H54 (cell line): Measurements from ENCODE around the gene DNM3.
A peak's percentile ranks its signal among the peaks of the same experiment; 100 is the strongest.

Experiments
- DNase-seq: peaks from one replicate; pipeline ENCODE4 v3.0.0; 2011; ENCODE audit warnings: low spot score, mixed read lengths; ENCODE audit not compliant: insufficient read length
- FAIRE-seq: peaks from 3 replicates; lab custom pipeline; 2011; peaks lifted over from hg19 to GRCh38; lab: Jason Lieb, UNC
- POLR2A ChIP-seq: IDR thresholded peaks from 2 replicates; pipeline ENCODE4 v1.6.1; 2011; ENCODE audit warnings: low read depth, mild to moderate bottlenecking, low read length

DNM3 gene

DNA sequence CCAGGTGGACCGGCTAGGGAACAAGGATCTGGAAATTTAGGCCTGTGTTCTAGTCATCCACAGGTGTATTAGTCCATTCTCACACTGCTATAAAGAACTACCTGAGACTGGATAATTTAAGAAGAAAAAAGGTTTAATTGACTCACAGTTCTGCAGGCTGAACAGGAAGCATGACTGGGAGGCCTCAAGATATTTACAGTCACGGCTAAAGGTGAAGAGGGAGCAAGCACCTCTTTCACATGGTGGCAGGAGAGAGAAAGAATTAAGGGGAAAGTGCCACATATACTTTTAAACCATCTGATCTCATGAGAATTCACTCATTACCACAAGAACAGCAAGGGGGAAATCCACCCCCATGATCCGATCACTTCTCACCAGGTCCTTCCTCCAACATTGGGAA lies 404.5 kb downstream of the DNM3 start:
- no peak for TF ChIP-seq POLR2A
- no peak for FAIRE-seq

DNA sequence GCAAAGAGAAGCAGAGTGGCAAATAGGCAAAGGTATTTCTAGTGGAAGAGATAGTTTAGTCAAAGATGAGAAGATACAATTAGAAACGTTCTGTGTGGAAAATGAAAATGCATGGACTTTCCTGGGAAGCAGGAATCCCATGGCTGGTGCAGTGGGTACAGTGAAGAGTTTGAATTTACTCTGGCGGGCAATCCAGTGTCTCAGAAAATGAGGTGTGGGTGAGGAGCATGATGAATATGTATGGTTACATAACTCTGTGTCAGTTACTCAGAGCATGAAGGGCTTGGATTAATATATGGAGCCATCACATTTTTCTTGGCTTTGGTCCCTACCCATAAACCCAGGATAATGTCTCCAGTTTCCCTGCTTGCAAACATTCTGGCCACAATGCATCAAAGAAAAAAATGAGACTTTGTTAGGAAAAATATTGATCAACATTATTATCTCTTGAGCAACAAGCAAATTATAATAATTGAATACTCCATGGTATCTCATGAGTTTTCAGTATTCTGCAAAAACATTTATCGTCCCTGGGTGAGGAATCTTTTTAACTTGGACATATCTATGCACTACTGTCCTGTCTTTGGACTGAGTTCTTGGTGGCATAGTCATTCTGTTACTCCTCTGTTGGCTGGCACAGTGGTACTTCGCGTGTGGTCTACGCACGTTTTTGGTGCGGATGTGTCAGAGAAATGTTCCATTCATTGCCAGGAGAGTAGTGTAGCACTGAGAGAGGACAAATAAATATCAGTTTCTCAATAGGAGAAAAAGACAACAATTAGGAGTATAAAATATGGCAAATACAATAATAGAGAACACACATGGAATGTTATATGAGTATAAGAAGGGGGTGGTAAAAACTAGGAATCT lies 405.5 kb downstream of the DNM3 start:
- FAIRE-seq (no peak), DNase-seq (no peak)
- TF ChIP-seq POLR2A, result no peak

More for the DNA sequence above, 404.5 kb downstream of the DNM3 start:
- no peak for DNase-seq

DNA sequence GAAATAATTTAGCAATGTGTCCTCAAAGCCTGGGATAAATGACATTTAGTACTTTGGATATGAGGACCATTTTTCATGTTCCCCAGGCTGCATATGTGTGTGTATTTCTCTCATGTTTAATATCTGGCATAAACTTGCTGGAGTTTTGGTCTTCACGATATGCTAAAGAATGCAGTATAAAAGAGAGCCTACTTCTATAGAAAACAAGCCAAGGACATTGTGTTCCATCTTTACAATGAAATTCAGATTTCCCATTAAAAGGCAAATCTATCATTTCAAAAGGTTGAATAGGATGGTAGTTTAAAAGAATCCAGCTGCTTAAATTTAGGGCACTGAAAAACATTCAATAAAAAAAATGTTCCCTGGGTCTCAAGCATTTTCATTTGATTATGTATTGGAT lies 410.2 kb downstream of the DNM3 start:
- FAIRE-seq (no peak), DNase-seq (no peak)
- no peak for TF ChIP-seq POLR2A

DNA sequence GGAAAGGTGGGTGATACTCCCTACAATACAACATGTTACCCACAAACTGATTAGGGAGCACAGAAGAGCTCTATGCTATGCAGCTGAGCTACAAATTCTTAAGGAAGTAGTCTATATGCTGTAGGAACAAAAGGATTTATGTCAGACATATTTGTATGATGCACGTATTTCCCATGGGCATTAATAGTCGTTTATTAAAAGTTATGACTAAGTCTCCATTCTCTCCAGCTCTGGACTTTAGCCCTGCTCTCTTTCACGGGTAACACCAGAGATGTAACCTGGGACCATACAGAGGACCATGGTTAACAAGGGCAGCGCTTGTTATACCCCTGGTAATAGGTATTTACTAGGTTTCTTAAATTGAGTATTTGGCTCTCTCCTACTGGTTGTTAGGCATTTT lies 411.0 kb downstream of the DNM3 start:
- no peak for DNase-seq
- FAIRE-seq, result no peak
- no peak for TF ChIP-seq POLR2A

DNA sequence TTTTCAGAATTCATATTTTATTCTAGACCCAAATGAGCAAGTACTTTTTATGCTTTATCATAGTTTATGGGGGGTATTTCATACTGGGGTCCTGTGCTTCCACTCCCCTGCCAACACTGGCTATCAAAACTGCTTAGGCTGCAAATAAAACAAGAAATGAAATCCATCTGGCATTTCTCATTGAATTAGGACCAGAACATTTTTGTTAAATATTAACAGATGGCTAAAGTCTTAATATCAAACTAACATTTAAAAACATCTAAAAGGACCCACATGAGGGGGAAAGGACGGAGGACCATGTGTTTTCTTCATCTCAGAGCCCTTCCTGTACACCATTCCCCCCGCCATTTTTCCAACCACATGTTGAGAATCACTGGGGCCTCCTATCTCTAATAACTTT lies 411.7 kb downstream of the DNM3 start:
- DNase-seq, result no peak
- TF ChIP-seq POLR2A, result no peak
- no peak for FAIRE-seq

DNA sequence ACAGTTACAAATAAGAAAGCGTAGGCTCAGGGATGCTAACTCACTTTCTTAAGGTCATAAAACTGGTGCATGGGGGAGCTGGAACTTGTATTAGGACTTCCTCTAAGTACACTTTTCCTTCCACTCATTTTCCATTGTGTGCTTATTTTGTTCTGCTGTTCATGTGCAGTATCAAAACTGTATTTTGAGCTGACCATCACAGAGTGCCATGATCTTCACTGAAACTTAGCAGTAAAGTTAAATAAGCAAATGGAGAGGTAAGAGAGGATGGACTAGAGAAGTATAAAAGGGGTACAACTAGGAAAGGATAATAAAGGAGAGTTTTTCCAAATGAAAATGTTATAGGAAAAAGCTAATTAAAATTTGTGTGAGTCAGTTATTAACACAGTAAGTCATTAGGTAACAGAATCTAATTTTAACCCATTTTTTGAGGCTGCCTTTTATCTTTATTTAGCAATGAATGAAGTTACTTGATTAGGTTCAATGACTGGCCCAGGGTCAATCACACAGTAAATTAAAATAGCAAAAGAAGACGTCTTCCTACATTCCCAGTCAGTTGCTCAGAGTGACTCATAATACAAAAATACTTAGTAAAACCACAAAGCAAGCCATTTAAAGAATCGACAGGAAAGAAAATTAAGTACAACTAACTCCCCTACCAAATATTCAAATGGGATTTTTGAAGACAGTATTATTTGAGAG lies 413.4 kb downstream of the DNM3 start:
- FAIRE-seq (peak; percentile 95), DNase-seq (peak; percentile 13)
- TF ChIP-seq POLR2A, result no peak

DNA sequence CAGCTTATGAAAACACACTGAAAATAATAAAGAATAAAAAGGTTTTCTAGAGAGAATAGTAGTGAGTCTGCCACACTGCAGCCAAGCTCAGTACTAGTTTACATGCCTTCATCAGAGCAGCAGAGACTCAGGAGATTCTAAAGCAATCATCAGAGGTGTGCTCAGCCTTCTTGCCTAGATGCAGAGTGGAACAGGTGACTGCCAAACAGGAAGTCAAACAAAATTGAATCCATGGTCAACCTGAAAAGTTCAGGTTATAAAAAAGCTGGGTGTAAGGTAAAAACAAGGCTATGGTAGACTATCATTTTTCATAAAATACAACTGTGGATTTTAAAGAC lies 413.9 kb downstream of the DNM3 start:
- TF ChIP-seq POLR2A, result no peak
- no peak for FAIRE-seq
- DNase-seq, result no peak

DNA sequence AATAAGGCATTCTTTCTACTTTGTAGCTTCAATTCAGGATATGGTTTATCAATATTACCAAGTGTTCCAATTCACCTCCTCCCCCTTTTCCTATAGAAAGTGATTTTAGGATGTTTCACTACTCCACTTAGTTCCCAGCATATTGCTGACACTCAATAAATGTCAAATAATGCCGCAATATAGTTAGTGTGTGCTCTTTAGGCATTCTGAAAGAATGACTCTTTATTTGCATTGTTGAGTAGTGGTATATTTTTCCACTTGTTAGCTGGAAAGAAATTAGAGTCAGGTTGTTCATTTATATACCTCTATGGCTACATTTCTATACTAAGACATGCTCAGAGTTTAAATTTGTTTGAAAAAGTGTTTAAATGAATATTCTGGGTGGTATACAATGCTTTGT lies 424.6 kb downstream of the DNM3 start:
- DNase-seq (no peak), FAIRE-seq (no peak)
- TF ChIP-seq POLR2A, result no peak

DNA sequence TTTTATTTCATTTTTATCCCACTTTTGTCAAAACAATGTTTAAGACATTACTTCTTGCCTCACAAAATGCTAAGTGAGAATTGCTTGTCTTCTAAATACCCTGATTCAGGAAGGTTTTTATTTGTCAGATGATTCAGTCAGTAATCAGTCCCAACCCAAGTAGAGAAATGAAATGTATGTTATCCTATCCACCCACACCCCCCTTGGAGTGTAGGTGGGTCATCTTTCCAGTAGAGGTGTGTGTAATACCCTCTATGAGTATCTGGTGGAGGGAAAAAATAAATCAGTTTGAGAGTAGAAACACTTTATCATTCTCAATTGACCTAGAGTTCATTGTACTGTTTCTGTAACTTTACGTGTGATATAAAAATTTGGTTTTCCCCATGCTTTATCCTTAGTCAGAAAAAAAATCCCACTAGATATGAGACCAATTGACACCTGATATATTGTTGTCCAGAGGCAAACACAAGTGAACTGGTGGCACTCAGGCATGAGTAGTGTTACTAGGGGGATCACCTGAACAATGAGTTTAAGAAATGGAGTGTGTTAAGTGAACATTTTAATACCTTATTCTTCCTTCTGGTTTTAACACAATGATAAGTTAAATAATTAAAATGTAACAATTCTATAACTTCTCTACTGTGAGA lies 425.4 kb downstream of the DNM3 start:
- FAIRE-seq (no peak), DNase-seq (no peak)
- TF ChIP-seq POLR2A, result no peak

DNA sequence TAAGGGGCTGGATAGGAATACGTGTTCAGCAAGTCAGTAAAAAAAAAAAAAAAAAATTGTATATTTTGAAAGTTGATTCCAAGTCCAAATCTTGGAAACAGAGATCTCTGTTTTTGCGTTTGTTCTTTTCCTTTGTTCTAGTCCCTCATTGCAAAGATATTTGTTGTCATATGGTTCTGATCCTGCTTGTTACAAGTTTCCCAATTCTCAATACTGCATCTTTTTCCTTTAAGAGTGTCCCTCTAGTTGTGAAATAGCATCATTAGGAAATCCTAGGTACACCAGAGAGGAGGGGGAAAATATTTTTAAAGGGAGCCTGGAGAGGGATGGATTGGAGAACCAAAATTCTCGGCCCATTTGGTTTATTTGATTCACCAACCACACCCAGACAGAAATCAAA lies 426.9 kb downstream of the DNM3 start:
- no peak for TF ChIP-seq POLR2A
- no peak for FAIRE-seq
- no peak for DNase-seq

DNA sequence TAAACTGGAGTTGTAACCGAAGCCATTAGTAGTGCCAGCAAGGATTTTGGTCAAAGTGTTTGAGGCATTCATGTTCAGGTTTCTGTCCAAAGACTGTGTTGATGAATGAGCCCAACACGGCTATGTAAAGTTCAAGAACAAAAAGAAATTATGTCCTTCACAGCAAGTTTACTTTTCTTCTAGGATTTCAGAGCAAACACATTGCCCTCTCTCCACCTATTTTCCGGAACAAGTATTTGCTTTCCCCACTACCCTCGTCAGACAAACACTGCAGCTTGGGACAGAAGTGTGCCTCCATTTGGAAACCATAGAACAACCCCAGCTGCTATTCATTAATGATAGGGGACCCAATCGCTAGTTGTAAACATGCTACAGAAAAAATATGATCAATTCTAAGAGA lies 427.8 kb downstream of the DNM3 start:
- no peak for DNase-seq
- no peak for TF ChIP-seq POLR2A
- no peak for FAIRE-seq

DNA sequence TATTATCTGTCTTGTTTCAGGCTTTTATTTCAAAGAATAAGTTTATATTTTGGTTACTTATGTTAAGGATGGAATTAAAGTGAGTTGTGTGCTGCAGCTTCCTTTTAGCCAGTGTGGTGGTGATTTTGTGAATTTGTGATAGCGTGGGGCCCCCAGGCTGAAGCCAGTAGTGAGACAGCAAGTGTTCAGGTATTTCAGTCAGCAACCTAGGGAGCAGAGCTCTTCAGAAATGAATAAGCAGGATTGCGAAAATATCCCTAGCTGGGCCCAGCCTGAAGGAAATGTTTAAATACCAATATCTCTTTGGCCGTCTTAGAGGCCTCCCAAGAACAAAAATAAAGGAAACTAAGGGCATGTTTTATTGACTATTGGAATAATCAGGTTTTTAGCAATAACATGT lies 428.3 kb downstream of the DNM3 start:
- no peak for FAIRE-seq
- DNase-seq, result no peak

DNA sequence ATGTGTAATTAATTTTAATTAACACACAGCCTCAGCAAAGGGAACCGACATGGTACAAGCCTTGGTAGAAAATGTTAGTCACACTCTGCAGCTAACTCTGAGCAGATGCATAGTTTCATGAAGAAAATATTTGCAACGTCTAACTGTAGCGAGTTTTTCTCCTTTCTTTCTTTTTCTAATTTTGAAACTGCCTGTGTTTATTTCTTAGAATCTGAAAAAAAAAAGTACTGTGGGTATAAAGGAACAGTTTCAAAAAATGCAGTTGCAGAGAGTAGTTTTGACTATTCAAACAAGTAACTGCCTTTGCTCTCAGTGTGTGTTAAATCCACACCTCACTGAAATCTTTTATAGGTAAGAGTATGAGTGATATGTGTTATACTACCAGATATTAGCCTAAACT lies 429.3 kb downstream of the DNM3 start:
- FAIRE-seq (peak; percentile 73), DNase-seq (no peak)
- no peak for TF ChIP-seq POLR2A

More for the DNA sequence above, 428.3 kb downstream of the DNM3 start:
- no peak for TF ChIP-seq POLR2A

DNA sequence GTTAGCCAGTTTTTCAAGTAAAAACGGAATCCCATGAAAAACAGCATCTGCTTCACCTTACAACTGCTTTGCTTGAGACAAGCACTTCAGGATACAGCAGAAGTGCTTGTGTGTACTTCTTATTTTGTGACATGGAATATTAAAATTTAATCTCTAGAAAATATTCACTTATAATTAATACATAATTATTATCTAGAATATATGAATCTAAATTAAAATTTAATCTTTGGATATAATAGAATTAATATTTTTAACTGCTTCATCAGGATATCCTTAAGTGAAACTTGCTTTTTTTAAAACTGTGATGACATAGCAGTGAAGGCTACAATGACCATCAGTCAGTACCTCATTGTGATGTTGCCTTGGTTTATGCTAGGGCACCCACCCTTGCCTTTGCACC lies 430.8 kb downstream of the DNM3 start:
- no peak for DNase-seq
- no peak for FAIRE-seq
- no peak for TF ChIP-seq POLR2A
